ENCODE measurements around the gene COG5.

DNA sequence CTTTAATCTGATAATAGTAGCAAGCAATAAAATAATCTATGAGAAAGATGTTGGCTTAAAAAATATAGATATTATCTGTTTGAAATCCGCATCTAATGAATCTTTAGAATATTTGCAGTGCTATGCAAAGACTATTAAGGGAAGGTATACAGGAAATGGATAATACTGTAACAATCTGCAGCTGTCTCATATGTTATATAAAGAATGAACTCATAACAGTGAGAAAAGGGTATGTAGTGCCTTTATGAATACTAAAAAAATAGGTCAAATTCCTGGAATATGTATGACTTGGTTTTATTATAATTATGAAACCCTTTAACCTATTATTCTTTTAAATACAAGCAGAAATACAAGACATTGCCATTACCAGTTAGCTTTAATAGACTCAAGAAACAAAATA is 198.9 kb downstream of the COG5 start:
- TF ChIP-seq, protein P1, sequence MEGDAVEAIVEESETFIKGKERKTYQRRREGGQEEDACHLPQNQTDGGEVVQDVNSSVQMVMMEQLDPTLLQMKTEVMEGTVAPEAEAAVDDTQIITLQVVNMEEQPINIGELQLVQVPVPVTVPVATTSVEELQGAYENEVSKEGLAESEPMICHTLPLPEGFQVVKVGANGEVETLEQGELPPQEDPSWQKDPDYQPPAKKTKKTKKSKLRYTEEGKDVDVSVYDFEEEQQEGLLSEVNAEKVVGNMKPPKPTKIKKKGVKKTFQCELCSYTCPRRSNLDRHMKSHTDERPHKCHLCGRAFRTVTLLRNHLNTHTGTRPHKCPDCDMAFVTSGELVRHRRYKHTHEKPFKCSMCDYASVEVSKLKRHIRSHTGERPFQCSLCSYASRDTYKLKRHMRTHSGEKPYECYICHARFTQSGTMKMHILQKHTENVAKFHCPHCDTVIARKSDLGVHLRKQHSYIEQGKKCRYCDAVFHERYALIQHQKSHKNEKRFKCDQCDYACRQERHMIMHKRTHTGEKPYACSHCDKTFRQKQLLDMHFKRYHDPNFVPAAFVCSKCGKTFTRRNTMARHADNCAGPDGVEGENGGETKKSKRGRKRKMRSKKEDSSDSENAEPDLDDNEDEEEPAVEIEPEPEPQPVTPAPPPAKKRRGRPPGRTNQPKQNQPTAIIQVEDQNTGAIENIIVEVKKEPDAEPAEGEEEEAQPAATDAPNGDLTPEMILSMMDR (IDR thresholded peaks at IDR 0.05; ENCODE audit: insufficient read depth, low read length) = no peak
- TF ChIP-seq, protein P2, sequence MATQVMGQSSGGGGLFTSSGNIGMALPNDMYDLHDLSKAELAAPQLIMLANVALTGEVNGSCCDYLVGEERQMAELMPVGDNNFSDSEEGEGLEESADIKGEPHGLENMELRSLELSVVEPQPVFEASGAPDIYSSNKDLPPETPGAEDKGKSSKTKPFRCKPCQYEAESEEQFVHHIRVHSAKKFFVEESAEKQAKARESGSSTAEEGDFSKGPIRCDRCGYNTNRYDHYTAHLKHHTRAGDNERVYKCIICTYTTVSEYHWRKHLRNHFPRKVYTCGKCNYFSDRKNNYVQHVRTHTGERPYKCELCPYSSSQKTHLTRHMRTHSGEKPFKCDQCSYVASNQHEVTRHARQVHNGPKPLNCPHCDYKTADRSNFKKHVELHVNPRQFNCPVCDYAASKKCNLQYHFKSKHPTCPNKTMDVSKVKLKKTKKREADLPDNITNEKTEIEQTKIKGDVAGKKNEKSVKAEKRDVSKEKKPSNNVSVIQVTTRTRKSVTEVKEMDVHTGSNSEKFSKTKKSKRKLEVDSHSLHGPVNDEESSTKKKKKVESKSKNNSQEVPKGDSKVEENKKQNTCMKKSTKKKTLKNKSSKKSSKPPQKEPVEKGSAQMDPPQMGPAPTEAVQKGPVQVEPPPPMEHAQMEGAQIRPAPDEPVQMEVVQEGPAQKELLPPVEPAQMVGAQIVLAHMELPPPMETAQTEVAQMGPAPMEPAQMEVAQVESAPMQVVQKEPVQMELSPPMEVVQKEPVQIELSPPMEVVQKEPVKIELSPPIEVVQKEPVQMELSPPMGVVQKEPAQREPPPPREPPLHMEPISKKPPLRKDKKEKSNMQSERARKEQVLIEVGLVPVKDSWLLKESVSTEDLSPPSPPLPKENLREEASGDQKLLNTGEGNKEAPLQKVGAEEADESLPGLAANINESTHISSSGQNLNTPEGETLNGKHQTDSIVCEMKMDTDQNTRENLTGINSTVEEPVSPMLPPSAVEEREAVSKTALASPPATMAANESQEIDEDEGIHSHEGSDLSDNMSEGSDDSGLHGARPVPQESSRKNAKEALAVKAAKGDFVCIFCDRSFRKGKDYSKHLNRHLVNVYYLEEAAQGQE (IDR thresholded peaks at IDR 0.05; ENCODE audit: insufficient replicate concordance, low read depth) = no peak
- TF ChIP-seq SPI1 (IDR thresholded peaks at IDR 0.05; ENCODE audit: borderline replicate concordance, low read depth) = no peak
